C4-2B (cell line): ENCODE results near the gene RAD50.

ENCODE experiments used
- CTCF ChIP-seq: fragments of 450-650 bp; conservative IDR thresholded peaks from 2 replicates; pipeline ENCODE4 v1.5.1; 2017; ENCODE audit warnings: mild to moderate bottlenecking
- ZFX ChIP-seq: fragments of 450-650 bp; IDR thresholded peaks from 2 replicates; pipeline ENCODE4 v1.6.1; 2017

DNA sequence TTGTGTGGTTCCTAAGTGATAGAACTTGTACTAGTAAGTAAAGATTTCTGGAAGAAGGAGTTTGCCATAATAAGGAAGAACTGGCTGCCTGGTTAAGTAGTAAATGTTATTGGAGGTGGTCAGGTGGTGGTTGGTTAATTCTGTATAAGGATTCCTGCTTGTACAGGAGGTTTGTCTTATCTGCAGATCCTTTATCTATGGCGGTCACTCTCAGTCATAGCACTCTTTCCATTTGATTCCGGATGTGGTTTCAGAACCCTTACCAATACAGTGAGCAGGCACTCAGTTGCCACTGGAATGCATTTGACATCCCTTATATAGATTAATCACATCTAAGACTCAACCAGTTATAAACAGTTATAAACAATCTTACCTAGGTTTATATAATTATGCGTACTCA is 50.3 kb downstream of the RAD50 start:
- TF ChIP-seq CTCF (no peak), ZFX (no peak)
